H9 (cell line): Measurements from ENCODE around the gene ITPK1. TPM values are rescaled to one million over a fixed set of nuclear protein-coding genes. Genes with fewer than 3 reads are reported as not detected.

Experiments
- DNase-seq: peaks from one replicate; pipeline ENCODE4 v3.0.0-alpha.2; 2017
- H2AFZ ChIP-seq: one replicate; pipeline ENCODE4 v1.6.1; 2013; ENCODE audit warnings: mild to moderate bottlenecking, low read length, control low read depth, moderate library complexity
- H2AK5ac ChIP-seq: 2 replicates; pipeline ENCODE4 v1.6.1; 2013; ENCODE audit warnings: low read length, control low read depth, mixed read lengths; ENCODE audit not compliant: insufficient read length
- H2BK120ac ChIP-seq: one replicate; pipeline ENCODE4 v1.6.1; 2013; ENCODE audit warnings: low read depth, mild to moderate bottlenecking, low read length, control low read depth, inconsistent platforms; ENCODE audit not compliant: poor library complexity, severe bottlenecking
- H2BK12ac ChIP-seq: 2 replicates; pipeline ENCODE4 v1.6.1; 2013; ENCODE audit warnings: low read length, control low read depth, mixed read lengths, low read depth; ENCODE audit not compliant: insufficient read length
- H2BK15ac ChIP-seq: 2 replicates; pipeline ENCODE4 v1.6.1; 2013; ENCODE audit warnings: low read depth, low read length, control low read depth
- H2BK20ac ChIP-seq: one replicate; pipeline ENCODE4 v1.6.1; 2013; ENCODE audit warnings: low read depth, mild to moderate bottlenecking, low read length, control low read depth, inconsistent platforms; ENCODE audit not compliant: poor library complexity, severe bottlenecking
- H2BK5ac ChIP-seq: 2 replicates; pipeline ENCODE4 v1.6.1; 2013; ENCODE audit warnings: low read length, control low read depth, mixed read lengths; ENCODE audit not compliant: insufficient read length
- H3K14ac ChIP-seq: 2 replicates; pipeline ENCODE4 v1.6.1; 2013; ENCODE audit warnings: low read length, control low read depth; ENCODE audit not compliant: insufficient read depth
- H3K18ac ChIP-seq: 2 replicates; pipeline ENCODE4 v1.6.1; 2013; ENCODE audit warnings: low read depth, mild to moderate bottlenecking, mixed read lengths, low read length, control low read depth; ENCODE audit not compliant: insufficient read length
- H3K23ac ChIP-seq: 2 replicates; pipeline ENCODE4 v1.6.1; 2013; ENCODE audit warnings: low read length, control low read depth, mixed read lengths, low read depth; ENCODE audit not compliant: insufficient read length
- H3K23me2 ChIP-seq: 2 replicates; pipeline ENCODE4 v1.6.1; 2013; ENCODE audit warnings: low read depth, mild to moderate bottlenecking, mixed read lengths, low read length, control low read depth; ENCODE audit not compliant: insufficient read length, poor library complexity, severe bottlenecking
- H3K27ac ChIP-seq: 2 replicates; pipeline ENCODE4 v1.5.1; 2013; ENCODE audit warnings: low read length, control low read depth, mixed read lengths, low read depth; ENCODE audit not compliant: insufficient read length
- H3K27me3 ChIP-seq: 2 replicates; pipeline ENCODE4 v1.6.1; 2013; ENCODE audit warnings: low read length, control low read depth, inconsistent platforms; ENCODE audit not compliant: insufficient read depth
- H3K4ac ChIP-seq: 2 replicates; pipeline ENCODE4 v1.6.1; 2013; ENCODE audit warnings: low read depth, mild to moderate bottlenecking, control low read depth, inconsistent platforms, low read length, moderate library complexity
- H3K4me1 ChIP-seq: 2 replicates; pipeline ENCODE4 v1.6.1; 2013; ENCODE audit warnings: low read length, control low read depth, inconsistent platforms; ENCODE audit not compliant: insufficient read depth
- H3K4me2 ChIP-seq: 2 replicates; pipeline ENCODE4 v1.6.1; 2013; ENCODE audit warnings: low read length, control low read depth, mixed read lengths; ENCODE audit not compliant: insufficient read length, insufficient read depth
- H3K56ac ChIP-seq: 2 replicates; pipeline ENCODE4 v1.6.1; 2013; ENCODE audit warnings: low read depth, mild to moderate bottlenecking, mixed read lengths, low read length, control low read depth; ENCODE audit not compliant: insufficient read length
- H3K79me1 ChIP-seq: 2 replicates; pipeline ENCODE4 v1.6.1; 2013; ENCODE audit warnings: low read depth, mild to moderate bottlenecking, moderate library complexity, low read length, control low read depth, inconsistent platforms; ENCODE audit not compliant: insufficient read depth, poor library complexity, severe bottlenecking
- H3K79me2 ChIP-seq: 2 replicates; pipeline ENCODE4 v1.6.1; 2013; ENCODE audit warnings: low read length, control low read depth, inconsistent platforms; ENCODE audit not compliant: insufficient read depth
- H3K9ac ChIP-seq: 2 replicates; pipeline ENCODE4 v1.6.1; 2013; ENCODE audit warnings: low read length, control low read depth, mixed read lengths; ENCODE audit not compliant: insufficient read length; ENCODE audit errors: extremely low read depth
- H3K9me3 ChIP-seq: one replicate; pipeline ENCODE4 v1.6.1; 2013; ENCODE audit warnings: low read depth, low read length, inconsistent platforms; ENCODE audit not compliant: control insufficient read depth
- H3T11ph ChIP-seq: one replicate; pipeline ENCODE4 v1.6.1; 2013; ENCODE audit warnings: mild to moderate bottlenecking, low read length, control low read depth, inconsistent platforms
- H4K20me1 ChIP-seq: one replicate; pipeline ENCODE4 v1.6.1; 2013; ENCODE audit not compliant: control insufficient read depth, insufficient read length, insufficient read depth
- H4K5ac ChIP-seq: 2 replicates; pipeline ENCODE4 v1.6.1; 2013; ENCODE audit warnings: low read depth, mild to moderate bottlenecking, mixed read lengths, low read length, control low read depth; ENCODE audit not compliant: insufficient read length
- H4K8ac ChIP-seq: replicated peaks from 2 replicates; pipeline ENCODE4 v1.6.1; 2013; ENCODE audit warnings: low read length, control low read depth, mixed read lengths, low read depth; ENCODE audit not compliant: insufficient read length
- H4K91ac ChIP-seq: 2 replicates; pipeline ENCODE4 v1.6.1; 2013; ENCODE audit warnings: low read depth, mild to moderate bottlenecking, moderate library complexity, mixed read lengths, low read length, control low read depth; ENCODE audit not compliant: insufficient read length
- H3K27ac Mint-ChIP-seq, 3 experiments: 2 replicates in 2 of 3; 3 replicates in 1 of 3; pipeline ENCODE4 v1.8.0; 2020 to 2021; ENCODE audit warnings: mixed read lengths in 3 of 3, mild to moderate bottlenecking in 1 of 3, moderate library complexity in 1 of 3
- H3K27me3 Mint-ChIP-seq: 2 replicates; pipeline ENCODE4 v1.8.0; 2021; ENCODE audit warnings: low read depth, mild to moderate bottlenecking, moderate library complexity, mixed read lengths
- H3K36me3 Mint-ChIP-seq, 3 experiments: 2 replicates in 2 of 3; 3 replicates in 1 of 3; pipeline ENCODE4 v1.8.0; 2020 to 2021; ENCODE audit warnings: low read depth in 3 of 3, mixed read lengths in 3 of 3; ENCODE audit not compliant: insufficient read depth in 1 of 3
- H3K4me1 Mint-ChIP-seq, 2 experiments: 2 replicates each; pipeline ENCODE4 v1.8.0; 2020; ENCODE audit warnings: mixed read lengths in 2 of 2
- H3K4me3 Mint-ChIP-seq, 2 experiments: 2 replicates in 1 of 2; 3 replicates in 1 of 2; pipeline ENCODE4 v1.8.0; 2020 to 2021; ENCODE audit warnings: mild to moderate bottlenecking in 2 of 2, mixed read lengths in 2 of 2, moderate library complexity in 1 of 2
- H3K9me3 Mint-ChIP-seq, 2 experiments: 2 replicates in 1 of 2; 3 replicates in 1 of 2; pipeline ENCODE4 v1.8.0; 2020; ENCODE audit warnings: mild to moderate bottlenecking in 2 of 2, mixed read lengths in 2 of 2, moderate library complexity in 1 of 2
- WGBS: extraction: QIAGEN DNeasy Blood & Tissue Kit; methylation state at CpG from one replicate; pipeline ENCODE4 v1.1.7; 2013; ENCODE audit warnings: missing lambda C conversion rate, low lambda C conversion rate, mixed read lengths; ENCODE audit not compliant: insufficient read length; ENCODE audit errors: extremely low coverage; 5-methylcytosine and 5-hydroxymethylcytosine counted together
- total RNA-seq: library from RNA; stranded (reverse); gene quantifications from 2 replicates; pipeline ENCODE4 v1.2.1, GENCODE V29; 2021
- TF ChIP-seq, protein P1 (sequence below): fragments of 200-600 bp; sonication (generic); conservative IDR thresholded peaks from 3 replicates; pipeline ENCODE4 v1.8.0; 2021; ENCODE audit warnings: antibody characterized with exemption, mild to moderate bottlenecking

ITPK1 gene
- total RNA-seq, 1 experiment from 2014 or later = 92.7 TPM

DNA sequence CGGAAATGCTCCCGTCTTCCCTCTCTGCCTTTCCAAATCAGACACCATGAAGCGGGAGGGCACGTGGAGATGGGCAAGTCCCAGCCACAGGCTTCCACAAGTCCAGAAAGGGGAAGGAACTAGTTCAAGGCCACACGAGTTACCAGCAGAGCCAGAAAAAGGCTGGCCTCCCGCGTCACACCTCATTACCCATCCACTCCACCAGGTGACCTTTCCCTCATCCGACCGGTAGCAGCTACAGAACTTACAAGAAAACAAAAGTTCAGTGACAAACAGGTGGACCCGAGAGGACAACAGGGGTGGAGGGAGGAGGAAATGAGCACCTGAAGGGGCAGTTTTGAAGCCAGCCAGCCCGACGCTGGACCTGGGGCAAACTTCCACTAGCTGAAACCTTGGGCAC, 145.9 kb downstream of the ITPK1 start:
- H4K20me1 ChIP-seq = no peaks in the 10 kb centered on the region
- H4K91ac ChIP-seq = no peak overlapping the region
- no peak overlapping the region for H2BK12ac ChIP-seq
- no CpG with 5 or more reads among the region's 12 CpGs for WGBS
- no peak overlapping the region for H3K18ac ChIP-seq
- no peaks in the 10 kb centered on the region for H3K9me3 ChIP-seq
- H2AFZ ChIP-seq = no peak overlapping the region
- DNase-seq = no peak
- H3K27ac ChIP-seq = no peak overlapping the region
- no peak overlapping the region for H3K9ac ChIP-seq
- peaks cover 5% of the 10 kb centered on the region; the same call in 1 of the 2 replicates for H3K4me1 ChIP-seq
- peaks cover 6% of the 10 kb centered on the region; the same call in 1 of the 2 replicates for H3K79me2 ChIP-seq
- peaks cover 3% of the 10 kb centered on the region for H3K79me1 ChIP-seq
- H3K4me1 Mint-ChIP-seq = peaks cover 30 to 37% of the 10 kb centered on the region in 2 experiments
- peak overlapping the region in 1 of 2 experiments; percentile 38; a peak in 1 of 5 replicates for H3K4me3 Mint-ChIP-seq
- no peaks in the 10 kb centered on the region for H3K27me3 Mint-ChIP-seq
- H2BK5ac ChIP-seq = no peak overlapping the region
- no peak overlapping the region for H3K14ac ChIP-seq
- H4K8ac ChIP-seq = no peak overlapping the region
- no peak overlapping the region for H3K56ac ChIP-seq
- H3K23ac ChIP-seq = no peak overlapping the region
- TF ChIP-seq, protein P1, sequence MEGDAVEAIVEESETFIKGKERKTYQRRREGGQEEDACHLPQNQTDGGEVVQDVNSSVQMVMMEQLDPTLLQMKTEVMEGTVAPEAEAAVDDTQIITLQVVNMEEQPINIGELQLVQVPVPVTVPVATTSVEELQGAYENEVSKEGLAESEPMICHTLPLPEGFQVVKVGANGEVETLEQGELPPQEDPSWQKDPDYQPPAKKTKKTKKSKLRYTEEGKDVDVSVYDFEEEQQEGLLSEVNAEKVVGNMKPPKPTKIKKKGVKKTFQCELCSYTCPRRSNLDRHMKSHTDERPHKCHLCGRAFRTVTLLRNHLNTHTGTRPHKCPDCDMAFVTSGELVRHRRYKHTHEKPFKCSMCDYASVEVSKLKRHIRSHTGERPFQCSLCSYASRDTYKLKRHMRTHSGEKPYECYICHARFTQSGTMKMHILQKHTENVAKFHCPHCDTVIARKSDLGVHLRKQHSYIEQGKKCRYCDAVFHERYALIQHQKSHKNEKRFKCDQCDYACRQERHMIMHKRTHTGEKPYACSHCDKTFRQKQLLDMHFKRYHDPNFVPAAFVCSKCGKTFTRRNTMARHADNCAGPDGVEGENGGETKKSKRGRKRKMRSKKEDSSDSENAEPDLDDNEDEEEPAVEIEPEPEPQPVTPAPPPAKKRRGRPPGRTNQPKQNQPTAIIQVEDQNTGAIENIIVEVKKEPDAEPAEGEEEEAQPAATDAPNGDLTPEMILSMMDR = no peak
- no peak overlapping the region for H3K4ac ChIP-seq
- H2AK5ac ChIP-seq = no peak overlapping the region
- H3K27ac Mint-ChIP-seq = peak overlapping the region in 2 of 3 experiments; percentile 64 to 76; a peak in 2 of 7 replicates
- H3K4me2 ChIP-seq = no peak overlapping the region
- H2BK15ac ChIP-seq = no peak overlapping the region
- no peak overlapping the region for H2BK20ac ChIP-seq
- H2BK120ac ChIP-seq = no peak overlapping the region
- H3K9me3 Mint-ChIP-seq = peaks cover 4 to 14% of the 10 kb centered on the region in 2 experiments
- H3T11ph ChIP-seq = no peak overlapping the region
- peaks cover 9 to 13% (median 11%) of the 10 kb centered on the region in 3 experiments for H3K36me3 Mint-ChIP-seq
- H4K5ac ChIP-seq = no peak overlapping the region
- no peaks in the 10 kb centered on the region for H3K27me3 ChIP-seq
- H3K23me2 ChIP-seq = no peaks in the 10 kb centered on the region
